GM18868 (cell line): Measurements from ENCODE around the gene IQUB.
"Not testable (repeated sequence)": the region's sequence is repeated elsewhere in the genome, so short reads cannot be mapped to it uniquely, and the experiment has no call there.

Experiments
- ATAC-seq: cut with Tn5 transposase; IDR thresholded peaks from one replicate; pipeline ENCODE4 v1.9.1; 2021; ENCODE audit warnings: mild to moderate bottlenecking, moderate library complexity; ENCODE audit not compliant: unreplicated experiment

IQUB gene

DNA sequence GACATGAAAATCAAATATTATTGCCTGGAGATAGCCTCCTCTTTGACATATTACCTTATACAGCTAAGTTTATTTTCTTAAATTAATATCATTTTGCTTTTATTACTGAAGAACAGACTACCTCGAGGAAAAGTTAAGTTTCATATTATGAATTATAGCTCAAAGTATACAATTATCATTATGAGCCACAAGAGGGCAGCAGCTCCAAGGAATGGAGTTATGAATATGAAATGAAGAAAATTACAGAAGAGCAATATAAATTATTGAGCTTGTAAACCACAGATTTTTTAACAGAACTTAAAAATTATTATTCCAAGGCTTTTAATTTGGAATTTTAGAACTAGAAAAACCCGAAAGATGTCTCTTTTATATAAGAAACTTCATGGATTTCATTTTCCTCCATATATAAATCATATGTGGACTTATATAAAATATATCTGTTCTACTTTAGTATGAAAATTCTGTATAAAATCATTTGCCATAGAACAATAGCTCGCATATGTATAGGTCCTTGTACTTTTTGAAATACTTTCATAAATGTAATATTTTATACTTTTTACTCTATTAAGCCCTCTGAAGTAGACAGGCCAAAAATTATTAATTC, 40.1 kb downstream of the IQUB start:
- ATAC-seq = peak; percentile 74

- ATAC-seq = peak; percentile 83
Observed at GRCh38 chr7:123492485-123492884, 41.9 kb downstream of the IQUB start.

GRCh38 chr7:123485721-123486120, 48.7 kb downstream of the IQUB start:
- no peak for ATAC-seq

- ATAC-seq = no peak
Observed at GRCh38 chr7:123485187-123485586, 49.2 kb downstream of the IQUB start.

- no peak for ATAC-seq
Observed at GRCh38 chr7:123484199-123484598, 50.2 kb downstream of the IQUB start.

GRCh38 chr7:123480107-123480506, 54.3 kb downstream of the IQUB start:
- no peak for ATAC-seq

DNA sequence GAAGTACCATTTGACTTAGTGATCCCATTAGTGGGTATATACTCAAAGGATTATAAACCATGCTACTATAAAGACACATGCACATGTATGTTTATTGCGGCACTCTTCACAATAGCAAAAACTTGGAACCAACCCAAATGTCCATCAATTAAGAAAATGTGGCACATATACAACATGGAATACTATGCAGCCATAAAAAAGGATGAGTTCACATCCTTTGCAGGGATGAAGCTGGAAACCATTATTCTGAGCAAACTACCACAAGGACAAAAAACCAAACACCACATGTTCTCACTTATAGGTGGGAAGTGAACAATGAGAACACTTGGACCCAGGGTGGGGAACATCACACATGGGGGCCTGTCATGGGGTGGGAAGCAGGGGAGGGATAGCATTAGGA, 56.3 kb downstream of the IQUB start:
- ATAC-seq = not testable (repeated sequence)

DNA sequence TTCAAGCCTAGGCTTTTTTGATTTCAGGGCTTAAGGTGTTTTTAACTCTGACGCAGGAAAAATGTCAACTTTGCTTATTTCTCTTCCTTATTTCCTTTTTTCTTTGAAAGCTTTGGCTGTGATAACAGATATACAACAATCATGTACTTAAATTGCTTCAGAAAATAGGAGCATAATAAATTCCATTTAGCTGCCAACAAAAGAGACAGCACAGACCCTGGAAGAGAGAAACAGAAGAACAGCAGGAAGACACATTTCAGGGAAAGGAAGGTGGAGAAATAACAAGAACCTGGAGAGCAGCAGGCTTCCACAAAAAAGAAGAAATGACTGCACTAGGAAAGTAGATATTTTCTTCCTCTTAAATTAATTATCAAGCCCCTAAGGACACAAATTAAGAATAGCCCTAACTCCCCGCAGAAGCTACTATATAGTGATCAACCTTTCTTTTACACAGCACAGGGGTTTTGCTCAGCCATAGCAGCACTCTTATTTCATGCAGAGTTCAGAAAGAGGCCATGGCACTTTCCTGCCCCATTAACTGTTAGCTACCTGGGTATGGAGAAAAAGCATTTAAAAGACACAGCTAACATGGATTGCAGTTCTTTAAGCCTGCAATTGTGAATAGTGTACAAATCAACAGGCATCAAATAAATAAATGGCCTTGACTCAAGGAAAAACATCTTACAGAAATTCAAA, 61.5 kb downstream of the IQUB start:
- no peak for ATAC-seq

- no peak for ATAC-seq
Observed at GRCh38 chr7:123472327-123472726, 62.1 kb downstream of the IQUB start.

- ATAC-seq = no peak
Observed at GRCh38 chr7:123468303-123468702, 66.1 kb downstream of the IQUB start.

- no peak for ATAC-seq
Observed at GRCh38 chr7:123463890-123464289, 70.5 kb downstream of the IQUB start.

- ATAC-seq = no peak
Observed at GRCh38 chr7:123460616-123461015, 73.8 kb downstream of the IQUB start.

GRCh38 chr7:123455965-123456470, 78.4 kb downstream of the IQUB start:
- ATAC-seq = no peak

DNA sequence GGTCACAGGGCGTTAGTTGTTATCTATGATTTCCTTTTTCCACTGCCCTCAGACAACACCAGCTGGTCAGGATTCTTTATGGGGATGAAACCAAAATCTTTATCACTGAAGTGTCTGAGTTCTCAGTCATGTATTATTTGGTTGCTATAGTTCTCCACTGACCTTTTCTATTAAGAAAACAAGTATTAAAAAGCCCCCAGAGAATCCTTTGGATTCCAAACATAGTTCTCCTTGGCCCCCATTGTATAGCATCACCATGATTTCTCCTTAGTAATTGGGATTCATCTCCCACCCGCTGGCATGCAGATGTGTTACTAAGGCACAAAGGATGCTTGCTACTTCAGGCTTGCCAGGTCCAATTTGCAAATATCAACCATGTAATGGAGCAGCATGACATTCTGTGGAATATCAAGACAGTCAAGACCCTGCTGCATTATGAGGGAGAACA, 94.3 kb downstream of the IQUB start:
- no peak for ATAC-seq

- ATAC-seq = no peak
Observed at GRCh38 chr7:123439191-123439590, 95.2 kb downstream of the IQUB start.

- no peak for ATAC-seq
Observed at GRCh38 chr7:123437447-123437995, 96.9 kb downstream of the IQUB start.

- no peak for ATAC-seq
Observed at GRCh38 chr7:123435080-123435700, 99.2 kb downstream of the IQUB start.

DNA sequence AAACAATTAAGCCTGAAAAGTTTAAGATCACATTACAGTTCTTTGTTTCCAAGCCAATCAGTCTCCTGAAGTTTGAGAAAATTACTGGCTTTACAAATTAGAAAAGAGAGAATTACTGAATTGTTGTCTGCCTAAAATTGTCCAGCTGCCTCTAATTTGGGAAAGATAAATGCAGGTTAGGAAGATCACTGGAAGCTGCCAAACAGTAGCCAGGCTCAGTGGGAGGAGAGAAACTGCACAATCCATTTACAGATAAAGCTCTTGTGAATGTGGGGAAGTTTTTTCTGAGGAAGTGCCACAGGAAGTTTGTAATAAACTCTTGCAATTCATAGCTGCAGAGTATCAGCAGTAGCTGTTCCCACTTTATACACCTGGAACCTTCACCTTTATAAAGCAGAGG, 100.7 kb downstream of the IQUB start:
- no peak for ATAC-seq

DNA sequence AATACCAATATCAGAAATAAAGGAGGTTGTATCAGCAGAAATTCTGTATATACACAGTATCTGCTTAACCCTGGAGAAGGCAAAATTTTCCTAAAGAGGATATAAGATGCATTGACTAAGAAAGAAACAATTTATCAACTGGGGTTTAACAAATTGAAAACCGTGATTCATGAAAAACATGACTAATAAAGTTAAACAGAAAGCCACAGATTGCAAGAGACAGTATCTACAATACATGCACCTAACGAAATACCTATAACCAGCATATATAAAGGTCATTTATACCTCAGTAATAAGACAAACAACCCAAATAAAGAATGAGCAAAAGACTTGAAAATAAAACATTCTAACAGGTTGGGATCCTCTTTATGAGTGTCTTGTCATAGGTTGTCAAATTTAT, 101.8 kb downstream of the IQUB start:
- no peak for ATAC-seq

- no peak for ATAC-seq
Observed at GRCh38 chr7:123431075-123431614, 103.2 kb downstream of the IQUB start.

GRCh38 chr7:123425246-123425645, 109.1 kb downstream of the IQUB start:
- no peak for ATAC-seq
